Thyroid gland (tissue), 4 donors: ENCODE measurements around the gene SF1. TPM values are rescaled to one million over a fixed set of nuclear protein-coding genes. Genes with fewer than 3 reads are reported as not detected.

ENCODE experiments used
- DNase-seq, 2 donors: peaks; one replicate each; pipeline ENCODE4 v3.0.0-alpha.2; 2019
- H3K27ac ChIP-seq, 3 donors: fragments of 200-600 bp; sonication (generic); 1 replicate in 2 of 3; 2 replicates in 1 of 3; pipeline ENCODE4 v1.5.1; 2016 to 2019; ENCODE audit warnings: mild to moderate bottlenecking in 1 of 3, moderate library complexity in 1 of 3
- H3K27me3 ChIP-seq: fragments of 200-600 bp; sonication (generic); one replicate; pipeline ENCODE4 v1.5.1; 2019
- H3K36me3 ChIP-seq, 2 donors: fragments of 200-600 bp; sonication (generic); one replicate each; pipeline ENCODE4 v1.5.1; 2016 to 2019
- H3K4me1 ChIP-seq, 2 donors: fragments of 200-600 bp; sonication (generic); one replicate each; pipeline ENCODE4 v1.5.1; 2017 to 2019
- H3K4me3 ChIP-seq, 3 donors: fragments of 200-600 bp; sonication (generic); replicated peaks in 1 of 3; 1 replicate in 2 of 3; 2 replicates in 1 of 3; pipeline ENCODE4 v1.5.1; 2016; ENCODE audit warnings: mild to moderate bottlenecking in 1 of 3
- H3K9me3 ChIP-seq: fragments of 200-600 bp; sonication (generic); one replicate; pipeline ENCODE4 v1.5.1; 2017
- CTCF ChIP-seq, 6 experiments: fragments of 200-600 bp in 3 of 6; fragments of 450-650 bp in 3 of 6; sonication (generic) in 3 of 6; IDR thresholded peaks; one replicate each; pipeline ENCODE4 v1.5.1; 2016 to 2019; ENCODE audit warnings: antibody characterized with exemption in 6 of 6, mild to moderate bottlenecking in 2 of 6, inconsistent platforms in 1 of 6, moderate library complexity in 1 of 6
- POLR2A ChIP-seq, 2 donors: fragments of 450-650 bp; IDR thresholded peaks; one replicate each; pipeline ENCODE4 v1.6.1; 2017; ENCODE audit warnings: antibody characterized with exemption in 2 of 2, mild to moderate bottlenecking in 2 of 2, moderate library complexity in 1 of 2
- WGBS, 2 donors: methylation state at CpG; one replicate each; pipeline ENCODE4 v1.1.5; 2017; 5-methylcytosine and 5-hydroxymethylcytosine counted together
- intact Hi-C: fragments of 100-400 bp; cut with DNase I; formaldehyde crosslinking; loops from one replicate; pipeline ENCODE4 v1.15.1; 2023
- total RNA-seq, 4 donors: library from RNA; depleted of rRNA; stranded (reverse); fragments of >200 nt; gene quantifications; one replicate each; pipeline ENCODE4 v1.2.3, GENCODE V29; 2016

SF1 gene
- total RNA-seq, 4 donors from 2014 or later = 171 to 419 (median 297) TPM

GRCh38 chr11:64769283-64769682, 9.1 kb downstream of the SF1 start:
- Histone ChIP-seq H3K36me3 (peaks cover 98 to 100% of the 10 kb centered on the region in 2 donors), H3K4me3 (no peak overlapping the region), H3K4me1 (peaks cover 0 to 9% of the 10 kb centered on the region in 2 donors), H3K27me3 (no peaks in the 10 kb centered on the region), H3K9me3 (no peaks in the 10 kb centered on the region), H3K27ac (no peak overlapping the region)
- 88 to 91% methylated on average over 6 of the region's 6 CpGs for WGBS, 2 donors
- intact Hi-C loops = no loop called here
- TF ChIP-seq CTCF (IDR thresholded peaks at IDR 0.05) = no peak
- no peak for TF ChIP-seq POLR2A (IDR thresholded peaks at IDR 0.05)
- no peak for DNase-seq

GRCh38 chr11:64768300-64768694, 10.0 kb downstream of the SF1 start:
- H3K27me3 ChIP-seq = no peaks in the 10 kb centered on the region
- intact Hi-C loops = no loop called here
- H3K4me1 ChIP-seq = peaks cover 9 to 17% of the 10 kb centered on the region in 2 donors
- TF ChIP-seq CTCF (IDR thresholded peaks at IDR 0.05) = no peak
- no peak for TF ChIP-seq POLR2A (IDR thresholded peaks at IDR 0.05)
- H3K4me3 ChIP-seq = no peak overlapping the region
- DNase-seq = no peak
- H3K36me3 ChIP-seq = peaks cover 92 to 100% of the 10 kb centered on the region in 2 donors
- H3K9me3 ChIP-seq = no peaks in the 10 kb centered on the region
- 94 to 96% methylated on average over 6 of the region's 6 CpGs for WGBS, 2 donors
- H3K27ac ChIP-seq = no peak overlapping the region

GRCh38 chr11:64767344-64768299, 10.7 kb downstream of the SF1 start:
- Histone ChIP-seq H3K9me3 (no peaks in the 10 kb centered on the region), H3K4me1 (peaks cover 15 to 19% of the 10 kb centered on the region in 2 donors), H3K36me3 (peaks cover 86 to 99% of the 10 kb centered on the region in 2 donors), H3K4me3 (no peak overlapping the region), H3K27ac (peak overlapping the region in 1 of 3 donors; percentile 37), H3K27me3 (no peaks in the 10 kb centered on the region)
- peak; percentile 57 for DNase-seq
- 53 to 62% methylated on average over 16 to 18 of the region's 19 CpGs for WGBS, 2 donors
- TF ChIP-seq POLR2A (IDR thresholded peaks at IDR 0.05) (no peak), CTCF (IDR thresholded peaks at IDR 0.05) (peak; percentile 23 to 78 (median 55))
- intact Hi-C loops = no loop called here

- no peak overlapping the region for H3K4me3 ChIP-seq
- H3K9me3 ChIP-seq = no peaks in the 10 kb centered on the region
- DNase-seq = no peak
- no peak for TF ChIP-seq POLR2A (IDR thresholded peaks at IDR 0.05)
- TF ChIP-seq CTCF (IDR thresholded peaks at IDR 0.05) = no peak
- peaks cover 17 to 26% of the 10 kb centered on the region in 2 donors for H3K4me1 ChIP-seq
- H3K27ac ChIP-seq = peak overlapping the region in 1 of 3 donors; percentile 37
- H3K36me3 ChIP-seq = peaks cover 78 to 92% of the 10 kb centered on the region in 2 donors
- H3K27me3 ChIP-seq = no peaks in the 10 kb centered on the region
- intact Hi-C loops = no loop called here
- WGBS, 2 donors = 80 to 99% methylated on average over 2 to 11 of the region's 11 CpGs
These were observed 11.5 kb downstream of the SF1 start for GRCh38 chr11:64766881-64767280.
